Stimulated activated CD4-positive, alpha-beta T cell treated with anti-CD3 and anti-CD28 coated beads, Interleukin-2, amount 100 ng/mL, for 48 hours (primary cell): Measurements from ENCODE around the gene FBXO34.
"Not testable (repeated sequence)": the region's sequence is repeated elsewhere in the genome, so short reads cannot be mapped to it uniquely, and the experiment has no call there.

Source experiments
- DNase-seq, 2 donors: peaks; one replicate each; pipeline ENCODE4 v3.0.0-alpha.2; 2020

Gene FBXO34

DNA sequence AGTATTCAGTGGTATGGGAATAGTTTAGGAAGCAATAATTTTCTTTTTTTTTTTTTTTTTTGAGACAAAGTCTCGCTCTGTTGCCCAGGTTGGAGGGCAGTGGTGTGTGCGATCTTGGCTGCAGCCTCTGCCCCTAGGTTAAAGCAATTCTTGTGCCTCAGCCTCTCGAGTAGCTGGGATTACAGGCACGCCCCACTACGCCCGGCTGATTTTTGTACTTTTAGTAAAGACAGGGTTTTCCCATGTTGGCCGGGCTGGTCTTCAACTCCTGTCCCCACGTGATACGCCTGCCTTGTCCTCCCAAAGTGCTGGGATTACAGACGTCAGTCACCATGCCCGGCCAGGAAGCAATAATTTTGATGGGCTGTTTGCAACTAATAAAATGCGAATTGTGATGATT is 78.3 kb downstream of the FBXO34 start:
- no peak for DNase-seq

DNA sequence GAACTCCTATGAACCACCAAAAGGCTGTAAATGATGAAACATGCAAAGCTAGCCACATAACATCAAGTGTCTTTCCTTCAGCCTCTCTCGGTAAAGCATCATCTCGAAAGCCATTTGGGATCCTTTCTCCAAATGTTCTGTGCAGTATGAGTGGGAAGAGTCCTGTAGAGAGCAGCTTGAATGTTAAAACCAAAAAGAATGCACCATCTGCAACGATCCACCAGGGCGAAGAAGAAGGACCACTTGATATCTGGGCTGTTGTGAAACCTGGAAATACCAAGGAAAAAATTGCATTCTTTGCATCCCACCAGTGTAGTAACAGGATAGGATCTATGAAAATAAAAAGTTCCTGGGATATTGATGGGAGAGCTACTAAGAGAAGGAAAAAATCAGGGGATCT is 79.2 kb downstream of the FBXO34 start:
- DNase-seq = no peak

DNA sequence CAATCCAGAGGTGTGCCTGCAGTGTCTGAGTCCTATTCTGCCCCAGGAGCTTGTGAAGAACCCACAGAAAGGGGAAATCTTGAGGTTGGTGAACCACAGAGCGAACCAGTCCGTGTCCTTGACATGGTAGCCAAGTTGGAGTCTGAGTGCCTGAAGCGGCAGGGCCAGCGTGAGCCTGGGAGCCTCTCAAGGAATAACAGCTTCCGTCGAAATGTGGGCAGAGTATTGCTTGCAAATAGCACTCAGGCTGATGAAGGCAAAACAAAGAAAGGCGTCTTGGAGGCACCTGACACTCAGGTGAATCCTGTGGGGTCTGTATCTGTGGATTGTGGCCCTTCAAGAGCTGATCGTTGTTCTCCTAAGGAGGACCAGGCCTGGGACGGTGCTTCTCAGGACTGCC is 79.9 kb downstream of the FBXO34 start:
- no peak for DNase-seq

- DNase-seq = no peak
Observed at GRCh38 chr14:55352201-55352600, 81.0 kb downstream of the FBXO34 start.

DNA sequence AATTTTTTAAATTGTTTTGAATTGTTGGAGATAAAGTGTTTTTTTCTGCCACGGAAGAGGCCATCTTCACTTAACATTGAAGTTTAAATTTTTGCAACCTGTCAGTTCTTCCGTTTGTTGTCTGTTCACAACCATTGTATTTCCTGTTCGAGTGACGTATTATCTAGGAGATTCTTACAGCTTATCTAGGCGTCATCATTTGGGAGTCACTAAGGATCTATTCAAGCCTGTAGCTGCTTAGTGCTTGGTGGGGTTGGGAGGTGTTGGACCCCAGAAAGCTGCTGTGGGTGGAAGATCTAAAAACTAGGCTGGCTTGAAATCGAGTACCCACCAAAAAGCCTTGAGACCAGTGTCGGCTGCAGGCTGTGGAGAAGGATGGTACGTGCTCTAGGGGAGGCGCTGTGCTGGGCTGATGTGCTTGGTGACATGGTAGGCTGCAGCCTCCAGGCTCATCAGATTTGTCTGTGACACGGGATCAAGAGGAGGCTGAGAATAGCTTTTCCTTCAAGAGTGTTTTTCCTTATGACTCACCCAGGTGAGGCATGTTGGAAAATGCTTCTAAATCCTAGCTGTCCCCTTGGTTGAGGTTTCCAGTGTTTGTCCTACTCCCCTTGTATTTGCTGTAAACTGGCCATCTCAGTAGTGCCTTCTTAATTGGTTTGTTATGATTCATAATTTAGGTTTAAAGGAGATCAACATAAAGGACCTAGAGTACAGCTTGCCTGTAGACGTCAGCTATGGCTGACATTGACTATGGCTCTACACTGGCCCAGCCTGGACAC is 82.7 kb downstream of the FBXO34 start:
- DNase-seq = no peak

DNA sequence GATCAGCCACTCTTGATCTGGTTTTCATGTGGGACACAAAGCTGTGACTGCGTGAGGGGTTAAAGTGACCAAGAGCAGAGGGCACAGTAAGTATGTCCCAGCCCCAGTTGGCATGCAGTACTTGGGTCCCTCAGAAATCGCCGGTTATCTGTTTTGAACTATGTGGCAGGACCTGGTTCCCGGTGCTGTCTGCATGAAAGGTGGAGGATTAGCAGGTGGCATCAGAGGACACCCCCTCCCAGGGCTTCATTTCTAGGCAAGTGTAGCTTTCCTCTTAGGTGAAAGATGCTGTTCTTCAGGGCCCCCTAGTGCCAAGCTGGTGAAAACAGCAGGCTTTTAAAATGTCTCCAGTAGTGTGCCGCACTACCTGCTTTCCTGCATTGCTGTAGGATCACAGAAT is 83.3 kb downstream of the FBXO34 start:
- peak; percentile 37 to 49 for DNase-seq

DNA sequence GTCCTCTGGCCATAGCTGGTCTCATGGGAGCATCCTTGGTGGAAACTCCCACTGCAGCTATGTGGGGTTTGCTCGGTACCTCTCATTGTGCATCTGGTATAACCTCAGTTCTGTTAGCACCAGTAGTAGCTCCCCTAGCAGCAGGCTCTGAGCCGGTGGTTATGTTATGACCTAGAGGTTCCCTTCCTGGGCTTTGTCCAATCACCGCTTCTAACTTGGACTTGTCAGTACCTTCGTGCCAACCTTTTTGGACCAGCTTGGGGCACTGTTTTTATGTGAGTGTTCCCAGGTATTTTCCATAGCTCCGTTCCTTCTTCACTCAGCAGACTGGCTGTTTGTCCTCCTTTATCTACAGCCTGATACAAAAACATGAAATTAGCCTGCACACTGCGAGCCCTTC is 84.7 kb downstream of the FBXO34 start:
- DNase-seq = no peak

DNA sequence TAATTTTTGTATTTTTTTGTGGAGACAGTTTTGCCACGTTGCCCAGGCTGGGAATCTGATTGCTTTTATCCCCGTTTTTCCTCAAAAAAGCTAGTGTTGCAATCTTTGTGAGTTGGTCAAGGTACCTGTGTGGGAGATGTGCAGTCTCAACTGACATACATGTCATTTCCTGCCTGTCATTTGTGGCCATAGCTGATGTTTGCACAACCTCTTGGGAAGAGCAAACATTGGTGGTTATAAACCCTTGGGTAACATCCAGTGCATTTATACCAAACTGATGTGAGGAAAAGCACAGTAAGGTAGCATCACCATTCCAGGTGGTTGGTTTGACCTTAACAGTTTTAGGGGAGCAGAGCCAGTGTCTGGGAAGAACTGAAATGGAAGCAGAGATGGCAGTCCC is 85.7 kb downstream of the FBXO34 start:
- DNase-seq = no peak

- DNase-seq = no peak
Observed at GRCh38 chr14:55359307-55359706, 88.1 kb downstream of the FBXO34 start.

GRCh38 chr14:55361190-55361589 is 90.0 kb downstream of the FBXO34 start:
- no peak for DNase-seq

DNA sequence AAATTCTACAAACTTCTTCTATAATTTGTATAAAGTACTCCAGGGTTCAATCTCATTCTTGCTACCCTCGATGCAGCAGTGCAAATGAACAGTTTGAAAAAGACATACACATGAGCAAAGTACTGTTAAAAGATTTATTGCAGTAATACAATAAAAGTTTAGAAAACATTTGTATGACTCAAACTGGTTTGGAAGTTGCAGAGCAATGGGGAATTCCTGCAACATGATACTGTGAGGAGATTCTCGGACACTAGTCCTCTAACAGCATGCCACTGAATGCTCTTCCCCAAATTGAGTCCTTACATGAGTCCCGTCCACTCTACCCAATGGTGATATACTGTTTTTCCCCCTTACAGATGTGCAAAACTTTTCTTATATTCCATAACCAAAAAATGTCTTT is 95.0 kb downstream of the FBXO34 start:
- DNase-seq = no peak

DNA sequence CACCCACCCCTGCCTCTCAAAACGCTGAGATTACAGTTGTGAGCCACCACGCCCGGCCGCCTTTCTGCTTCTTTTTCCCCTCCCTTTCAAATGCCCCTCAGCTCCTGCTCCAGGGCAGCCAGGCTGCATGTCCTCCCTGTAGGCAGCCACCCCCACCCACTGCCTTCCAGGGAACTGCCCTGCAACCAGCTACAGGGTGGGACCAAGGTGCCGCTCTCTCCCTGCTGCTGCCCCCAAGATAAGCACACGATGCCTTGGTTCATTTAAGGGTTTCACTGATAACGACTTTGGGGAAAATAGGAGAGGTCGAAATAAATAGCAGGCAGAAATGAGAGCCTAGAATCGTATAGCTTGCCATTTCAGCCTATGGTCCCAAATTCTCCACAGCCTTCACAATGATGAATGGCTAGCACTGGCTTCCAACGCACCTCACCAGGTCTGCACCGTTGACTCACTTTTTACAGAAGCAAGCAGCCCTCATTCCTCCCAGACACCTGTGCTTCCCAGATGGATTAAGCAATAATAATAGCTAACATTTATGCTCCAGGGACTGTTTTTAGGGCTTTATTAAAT is 99.7 kb downstream of the FBXO34 start:
- DNase-seq = no peak

DNA sequence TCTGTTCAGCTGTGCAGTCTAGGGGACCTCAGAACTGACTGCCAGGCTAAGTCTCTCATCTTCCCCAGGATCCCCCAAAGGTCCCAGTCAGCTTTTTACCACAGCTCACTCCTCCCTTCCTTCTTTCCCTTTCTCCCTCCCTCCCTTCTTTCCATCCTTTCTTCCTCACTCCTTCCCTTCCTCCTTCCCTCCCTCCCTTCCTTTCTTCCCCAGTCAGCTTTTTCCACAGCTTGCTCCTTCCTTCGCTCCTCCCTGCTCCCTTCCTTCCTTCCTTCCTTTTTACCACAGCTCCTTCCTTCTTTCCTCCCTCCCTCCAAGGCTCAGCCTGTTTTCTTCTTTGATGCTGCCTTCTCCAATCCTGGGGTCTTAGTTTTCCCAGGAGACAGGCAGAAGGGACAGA is 101.2 kb downstream of the FBXO34 start:
- no peak for DNase-seq

DNA sequence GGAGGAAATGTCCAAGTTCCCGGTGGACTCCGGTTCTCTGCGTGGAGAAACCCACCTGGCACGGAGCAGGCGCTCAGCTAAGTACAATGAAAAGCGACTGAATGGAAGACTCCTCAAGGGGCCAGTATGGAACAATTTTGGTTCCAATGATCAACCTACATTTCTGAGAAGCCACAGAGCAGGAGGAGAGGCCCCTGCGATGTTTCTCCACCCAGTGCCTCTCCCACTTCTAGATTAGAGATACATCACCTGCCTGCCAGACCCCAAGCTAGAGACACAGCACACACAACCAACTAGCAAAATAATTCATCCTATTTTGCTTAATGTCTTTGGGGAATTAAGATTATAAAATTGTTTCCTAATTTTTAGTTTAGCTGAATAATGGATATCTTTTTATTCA is 101.6 kb downstream of the FBXO34 start:
- DNase-seq = no peak

- no peak for DNase-seq
Observed at GRCh38 chr14:55373784-55374705, 102.8 kb downstream of the FBXO34 start.

DNA sequence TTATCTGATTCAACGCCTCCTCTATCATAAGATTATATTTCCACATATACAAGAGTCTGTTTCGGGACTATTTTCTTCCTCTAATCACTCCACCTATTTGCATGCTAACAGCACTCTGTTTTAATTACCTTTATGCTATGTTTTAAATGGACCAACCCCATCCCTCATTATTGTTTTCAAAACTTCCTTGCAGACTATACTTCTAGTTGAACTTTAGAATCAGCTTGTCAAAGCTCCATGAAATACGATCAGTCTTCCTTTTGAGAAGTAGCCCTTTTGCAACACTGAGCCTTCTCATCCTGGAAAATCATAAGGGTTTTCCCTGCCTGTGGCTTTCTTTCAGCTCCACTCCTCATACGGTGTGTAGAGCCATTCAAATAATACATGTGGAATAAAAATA is 103.5 kb downstream of the FBXO34 start:
- DNase-seq = no peak

GRCh38 chr14:55377236-55377635 is 106.0 kb downstream of the FBXO34 start:
- DNase-seq = no peak

GRCh38 chr14:55381040-55381439 is 109.8 kb downstream of the FBXO34 start:
- no peak for DNase-seq

DNA sequence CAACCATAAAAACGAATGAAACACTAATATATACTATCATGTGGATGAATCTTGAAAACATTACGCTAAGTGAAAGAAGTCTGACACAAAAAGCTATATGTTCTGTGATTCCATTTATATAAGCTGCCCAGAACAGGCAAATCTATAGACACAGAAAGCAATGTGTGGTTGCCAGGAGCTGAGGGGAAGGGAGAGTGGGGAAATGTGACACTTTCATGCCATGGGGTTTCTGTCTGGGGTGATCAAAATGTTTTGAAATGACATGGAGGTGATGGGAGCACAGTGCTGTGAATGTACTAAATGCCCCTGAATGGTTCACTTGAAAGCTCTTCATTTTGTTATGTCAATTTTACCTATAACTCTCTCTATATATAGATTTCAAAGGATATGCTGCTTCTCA is 110.3 kb downstream of the FBXO34 start:
- DNase-seq = no peak

- no peak for DNase-seq
Observed at GRCh38 chr14:55382483-55382882, 111.3 kb downstream of the FBXO34 start.

DNA sequence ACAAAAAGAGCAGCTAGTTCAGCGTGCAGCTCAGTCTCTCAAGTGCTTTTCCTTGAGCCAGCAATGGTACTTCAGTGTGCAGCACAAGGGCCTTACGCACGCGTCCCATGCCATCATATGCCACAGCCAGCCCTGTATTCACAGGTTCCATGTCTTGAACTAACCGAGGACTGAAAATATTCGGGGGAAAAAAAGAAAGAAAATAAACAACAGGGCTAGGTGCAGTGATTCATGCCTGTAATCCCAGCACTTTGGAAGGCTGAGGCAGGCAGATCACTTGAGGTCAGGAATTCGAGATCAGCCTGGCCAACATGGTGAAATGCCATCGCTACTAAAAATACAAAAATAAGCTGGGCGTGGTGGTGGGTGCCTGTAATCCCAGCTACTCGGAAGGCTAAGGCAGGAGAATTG is 111.8 kb downstream of the FBXO34 start:
- DNase-seq = not testable (repeated sequence)

DNA sequence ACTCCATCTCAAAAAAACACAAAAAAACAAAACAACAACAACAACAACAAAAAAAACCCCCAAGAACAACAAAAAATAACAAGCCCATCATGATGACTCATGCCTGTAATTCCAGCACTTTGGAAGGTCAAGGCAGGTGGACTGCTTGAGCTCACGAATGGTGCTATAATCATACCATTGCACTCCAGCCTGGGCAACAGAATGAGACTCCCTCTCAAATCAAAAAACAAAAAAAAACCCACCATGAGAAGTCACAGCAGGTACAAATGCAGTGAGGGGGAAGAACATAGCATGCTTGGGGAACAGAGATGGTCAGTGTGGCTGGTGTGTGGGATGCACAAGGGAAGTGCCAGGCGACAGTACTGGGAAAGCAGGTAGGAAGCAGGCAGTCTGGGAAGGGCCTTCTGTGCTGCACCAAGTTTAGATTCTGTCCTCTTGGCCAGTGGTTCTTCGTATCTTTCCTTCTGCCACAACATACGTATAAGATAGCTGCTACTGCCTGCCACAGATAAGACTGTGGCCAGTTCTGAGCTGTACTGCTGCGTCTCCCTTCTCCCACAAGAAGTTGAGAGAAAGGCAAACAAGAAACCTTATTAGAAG is 112.4 kb downstream of the FBXO34 start:
- no peak for DNase-seq

GRCh38 chr14:55384536-55384935 is 113.3 kb downstream of the FBXO34 start:
- DNase-seq = no peak
